BJ (cell line): ENCODE measurements around the gene DUOXA1. TPM values are rescaled to one million over a fixed set of nuclear protein-coding genes. Genes with fewer than 3 reads are reported as not detected.
"Not testable (repeated sequence)": the region's sequence is repeated elsewhere in the genome, so short reads cannot be mapped to it uniquely, and the experiment has no call there.

Experiments
- CTCF ChIA-PET: fragments of 350-600 bp; formaldehyde crosslinking; extraction: SDS; loops from one replicate; lab custom pipeline; 2021; ENCODE audit warnings: antibody characterized with exemption, inconsistent platforms; lab: Yijun Ruan, JAX
- POLR2A ChIA-PET: fragments of 300-600 bp; sonication (Branson Sonifier 250); formaldehyde crosslinking; extraction: SDS; loops from one replicate; lab custom pipeline; 2021; ENCODE audit warnings: antibody characterized with exemption; lab: Charles Lee
- DNase-seq: peaks from one replicate; pipeline ENCODE4 v3.0.0-alpha.2; 2011; ENCODE audit warnings: low read depth
- H3K27me3 ChIP-seq: 2 replicates; pipeline ENCODE4 v1.6.0; 2011; ENCODE audit warnings: low read length; ENCODE audit not compliant: control insufficient read depth, insufficient read depth
- H3K36me3 ChIP-seq: 2 replicates; pipeline ENCODE4 v1.5.1; 2011; ENCODE audit warnings: low read length; ENCODE audit not compliant: control insufficient read depth, insufficient read depth
- H3K4me3 ChIP-seq: 2 replicates; pipeline ENCODE4 v1.5.1; 2011; ENCODE audit warnings: low read depth, mild to moderate bottlenecking, control low read depth, low read length
- CTCF ChIP-seq: IDR thresholded peaks from 2 replicates; pipeline ENCODE4 v1.5.1; 2011; ENCODE audit warnings: low read depth, mild to moderate bottlenecking, control low read depth, inconsistent platforms, low read length, moderate library complexity; ENCODE audit not compliant: insufficient read depth
- polyA plus RNA-seq: library from polyadenylated mRNA; depleted of rRNA; stranded (reverse); fragments of >200 nt; gene quantifications from 2 replicates; pipeline ENCODE4 v1.2.3, GENCODE V29; 2011

Gene DUOXA1
- polyA plus RNA-seq, 1 experiment, result not detected

GRCh38 chr15:45140557-45141250 is 11.0 kb upstream of the DUOXA1 start:
- H3K27me3 ChIP-seq, result peaks cover 8% of the 10 kb centered on the region
- no peak for TF ChIP-seq CTCF

DNA sequence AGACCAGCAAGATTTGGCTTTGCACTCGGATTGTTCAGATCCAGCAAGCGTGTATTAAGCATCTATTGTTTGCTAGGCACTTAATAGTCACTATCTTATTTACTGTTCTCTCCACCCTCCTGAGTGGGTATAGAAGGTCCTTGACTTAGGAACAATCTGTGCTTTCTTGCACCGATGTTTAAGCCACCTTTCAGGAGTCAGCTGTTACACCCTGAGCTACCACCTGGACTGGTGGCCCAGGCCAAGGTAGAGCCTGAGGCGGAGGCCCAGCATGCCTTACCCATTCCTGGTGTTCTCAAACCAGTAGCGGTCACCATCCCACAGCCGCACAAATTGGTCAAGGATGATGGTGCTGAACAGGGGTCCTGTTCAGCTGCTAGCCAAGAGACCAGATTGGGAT is 10.1 kb upstream of the DUOXA1 start:
- DNase-seq, result no peak
- POLR2A ChIA-PET, result no interaction called here
- H3K27me3 ChIP-seq, result peaks cover 10% of the 10 kb centered on the region
- no peak for TF ChIP-seq CTCF
- H3K4me3 ChIP-seq, result no peak overlapping the region
- H3K36me3 ChIP-seq, result no peaks in the 10 kb centered on the region
- CTCF ChIA-PET, result interaction anchor here (1.3 to 1.5 kb wide), 2 partner anchors 10 to 22 kb away, joined by 3 read pairs; no protein-coding TSS in a partner anchor

More at GRCh38 chr15:45140557-45141250, 11.0 kb upstream of the DUOXA1 start:
- ChIA-PET POLR2A (no interaction called here), CTCF (interaction anchor here (1.2 to 1.5 kb wide), 2 partner anchors 10 to 23 kb away, joined by 3 to 5 read pairs; partner anchors contain the start of genes DUOX1 and DUOXA1)
- no peak for DNase-seq
- no peak overlapping the region for H3K4me3 ChIP-seq
- no peaks in the 10 kb centered on the region for H3K36me3 ChIP-seq

GRCh38 chr15:45138814-45139765 is 9.4 kb upstream of the DUOXA1 start:
- no peak for TF ChIP-seq CTCF
- Histone ChIP-seq H3K27me3 (peaks cover 15% of the 10 kb centered on the region), H3K36me3 (no peaks in the 10 kb centered on the region), H3K4me3 (no peak overlapping the region)
- POLR2A ChIA-PET, result no interaction called here
- CTCF ChIA-PET, result interaction anchor here (1.3 to 2.9 kb wide), 3 partner anchors 10 to 21 kb away, joined by 3 to 17 read pairs (median 3); no protein-coding TSS in a partner anchor
- DNase-seq, result no peak

- Histone ChIP-seq H3K27me3 (peaks cover 21% of the 10 kb centered on the region), H3K36me3 (no peaks in the 10 kb centered on the region), H3K4me3 (no peak overlapping the region)
- POLR2A ChIA-PET, result no interaction called here
- TF ChIP-seq CTCF, result no peak
- CTCF ChIA-PET, result interaction anchor here (0.7 to 2.9 kb wide), 3 partner anchors 12 to 116 kb away, joined by 3 to 17 read pairs (median 4); no protein-coding TSS in a partner anchor
- no peak for DNase-seq
Measured at GRCh38 chr15:45137703-45138102, 8.0 kb upstream of the DUOXA1 start.

- CTCF ChIA-PET, result interaction anchor here (2.9 kb wide), 1 partner anchor 18 kb away, joined by 17 read pairs; no protein-coding TSS in a partner anchor
- H3K27me3 ChIP-seq, result peaks cover 21% of the 10 kb centered on the region
- no peaks in the 10 kb centered on the region for H3K36me3 ChIP-seq
- DNase-seq, result no peak
- POLR2A ChIA-PET, result no interaction called here
- no peak for TF ChIP-seq CTCF
- H3K4me3 ChIP-seq, result no peak overlapping the region
Measured at GRCh38 chr15:45136378-45136764, 6.7 kb upstream of the DUOXA1 start.

DNA sequence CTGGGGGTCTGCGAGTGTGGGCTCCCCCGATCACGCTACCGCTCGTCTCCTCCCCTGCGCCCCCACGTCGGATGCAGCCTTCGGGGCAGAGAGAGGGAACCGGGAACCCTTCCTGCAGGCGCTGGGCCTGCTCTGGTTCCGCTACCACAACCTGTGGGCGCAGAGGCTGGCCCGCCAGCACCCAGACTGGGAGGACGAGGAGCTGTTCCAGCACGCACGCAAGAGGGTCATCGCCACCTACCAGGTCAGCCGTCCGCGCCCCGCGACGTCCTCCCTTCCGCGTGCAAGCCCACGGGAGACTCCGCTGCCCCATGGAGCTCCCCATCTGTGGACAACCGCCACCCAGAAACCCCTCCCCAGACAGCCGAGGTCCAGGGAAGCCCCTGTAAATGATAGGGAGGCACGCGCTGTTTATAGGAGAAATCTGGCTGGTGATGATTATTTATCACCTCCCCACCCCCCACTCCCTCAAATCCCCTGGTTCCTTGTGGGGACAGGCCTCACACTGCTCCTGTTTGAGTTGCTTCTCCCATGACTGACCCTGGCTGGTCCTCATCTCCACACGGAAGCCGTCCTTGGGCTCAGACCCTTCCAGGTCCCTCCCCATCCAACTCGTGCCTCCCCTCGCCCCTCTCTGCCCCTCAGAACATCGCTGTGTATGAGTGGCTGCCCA is 6.2 kb upstream of the DUOXA1 start:
- DNase-seq, H3K4me3 ChIP-seq, POLR2A ChIA-PET, H3K36me3 ChIP-seq: not testable (repeated sequence)
- CTCF ChIA-PET, result interaction anchor here (0.8 to 2.9 kb wide), 2 partner anchors 14 to 18 kb away, joined by 3 to 17 read pairs; no protein-coding TSS in a partner anchor
- peaks cover 22% of the 10 kb centered on the region for H3K27me3 ChIP-seq
